Measurements from ENCODE around the gene C19orf47.
"Not testable (repeated sequence)": the region's sequence is repeated elsewhere in the genome, so short reads cannot be mapped to it uniquely, and the experiment has no call there.

DNA sequence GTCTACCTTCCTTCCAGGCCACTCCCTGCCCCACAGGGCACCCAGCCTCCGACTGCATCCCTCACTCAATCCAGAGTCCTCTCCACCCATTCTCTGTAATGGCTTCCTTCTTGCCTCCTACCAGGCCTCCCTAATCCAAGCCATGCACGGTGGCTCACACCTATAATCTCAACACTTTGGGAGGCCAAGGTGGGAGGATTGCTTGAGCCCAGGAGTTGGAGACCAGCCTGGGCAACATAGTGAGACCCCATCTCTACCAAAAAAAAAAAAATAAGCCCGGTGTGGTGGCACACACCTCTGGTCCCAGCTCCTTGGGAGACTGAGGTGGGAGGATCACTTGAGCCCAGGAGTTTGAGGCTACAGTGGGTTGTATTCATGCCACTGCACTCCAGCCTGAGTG lies 22.1 kb upstream of the C19orf47 start:
- not testable (repeated sequence) for TF ChIP-seq EZH2 (IDR thresholded peaks at IDR 0.05; ENCODE audit: low read length, missing control alignments)
- TF ChIP-seq, protein P1, sequence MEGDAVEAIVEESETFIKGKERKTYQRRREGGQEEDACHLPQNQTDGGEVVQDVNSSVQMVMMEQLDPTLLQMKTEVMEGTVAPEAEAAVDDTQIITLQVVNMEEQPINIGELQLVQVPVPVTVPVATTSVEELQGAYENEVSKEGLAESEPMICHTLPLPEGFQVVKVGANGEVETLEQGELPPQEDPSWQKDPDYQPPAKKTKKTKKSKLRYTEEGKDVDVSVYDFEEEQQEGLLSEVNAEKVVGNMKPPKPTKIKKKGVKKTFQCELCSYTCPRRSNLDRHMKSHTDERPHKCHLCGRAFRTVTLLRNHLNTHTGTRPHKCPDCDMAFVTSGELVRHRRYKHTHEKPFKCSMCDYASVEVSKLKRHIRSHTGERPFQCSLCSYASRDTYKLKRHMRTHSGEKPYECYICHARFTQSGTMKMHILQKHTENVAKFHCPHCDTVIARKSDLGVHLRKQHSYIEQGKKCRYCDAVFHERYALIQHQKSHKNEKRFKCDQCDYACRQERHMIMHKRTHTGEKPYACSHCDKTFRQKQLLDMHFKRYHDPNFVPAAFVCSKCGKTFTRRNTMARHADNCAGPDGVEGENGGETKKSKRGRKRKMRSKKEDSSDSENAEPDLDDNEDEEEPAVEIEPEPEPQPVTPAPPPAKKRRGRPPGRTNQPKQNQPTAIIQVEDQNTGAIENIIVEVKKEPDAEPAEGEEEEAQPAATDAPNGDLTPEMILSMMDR (conservative IDR thresholded peaks at IDR 0.05 in 1 of 2, IDR thresholded peaks at IDR 0.05 in 1 of 2; ENCODE audit: low read depth in 1 of 2, low read length in 2 of 2): not testable (repeated sequence)

All from fibroblast of lung (primary cell).